Measurements from ENCODE around the gene ZNF432.
A peak's percentile ranks its signal among the peaks of the same experiment; 100 is the strongest.
"Not testable (repeated sequence)": the region's sequence is repeated elsewhere in the genome, so short reads cannot be mapped to it uniquely, and the experiment has no call there.

The ZNF432 gene

DNA sequence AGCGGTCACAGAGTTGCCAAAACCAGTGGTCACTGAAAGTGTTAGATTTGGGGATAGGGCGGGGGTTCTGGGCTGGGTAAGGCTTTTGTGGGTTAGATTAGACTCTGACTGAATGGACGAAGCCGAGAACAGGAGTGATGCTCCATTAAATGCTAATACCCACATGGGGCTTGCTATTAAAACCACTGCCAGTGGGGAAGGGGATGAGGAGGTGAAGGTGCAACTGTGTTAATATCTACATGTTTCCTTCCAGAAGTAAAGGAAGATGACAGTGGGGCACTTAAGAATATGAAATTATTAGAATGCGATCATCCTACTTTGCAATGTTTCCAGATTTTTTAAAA, 19.9 kb downstream of the ZNF432 start:
- intact Hi-C loops (cut with micrococcal nuclease), result loop anchor here (1.0 kb wide), 2 partner anchors 20 to 21 kb away; partner anchors contain the start of gene ZNF615
- Mint-ChIP-seq H3K27me3 (no peaks in the 10 kb centered on the region), H3K4me3 (peak overlapping the region; percentile 98), H3K9me3 (peaks cover 71% of the 10 kb centered on the region), H3K27ac (peak overlapping the region; percentile 100), H3K4me1 (ENCODE audit: low read depth) (peaks cover 27% of the 10 kb centered on the region), H3K36me3 (ENCODE audit: low read depth) (peaks cover 81% of the 10 kb centered on the region)

DNA sequence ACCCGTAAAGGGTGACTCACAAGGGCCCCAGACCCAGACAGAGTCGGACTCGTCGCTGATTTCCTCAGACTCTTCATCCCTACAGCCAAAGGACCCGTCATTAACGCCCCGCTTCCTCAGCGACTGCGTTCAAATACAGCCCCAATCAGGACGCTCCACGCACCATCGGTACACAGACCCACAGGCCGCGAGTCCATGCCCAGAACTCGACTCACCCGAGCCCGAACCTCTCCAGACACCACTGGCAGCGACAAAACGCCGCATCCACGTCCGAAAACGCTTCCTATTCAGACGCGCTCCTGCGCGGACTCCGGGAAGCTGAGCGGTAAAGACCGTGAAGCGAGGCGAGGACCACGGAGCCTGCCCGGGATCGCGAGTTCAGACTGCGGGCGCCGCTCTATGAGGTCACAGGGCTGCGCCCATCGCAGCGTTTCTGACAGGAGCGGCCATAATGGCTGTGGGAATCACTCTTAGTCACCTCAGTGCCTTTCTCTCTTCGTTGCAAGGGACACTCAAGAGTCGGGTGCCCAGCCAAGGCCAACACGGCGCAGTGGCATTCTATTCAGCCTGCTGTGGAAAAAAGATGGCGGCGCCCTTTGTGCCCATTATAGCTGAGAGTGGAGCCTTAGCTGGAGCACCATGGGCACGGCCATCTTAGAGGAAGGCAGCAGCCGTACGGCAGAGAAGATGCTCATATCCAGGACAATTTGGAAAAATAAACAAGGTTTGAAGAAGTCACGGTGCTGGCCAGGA, 20.4 kb downstream of the ZNF432 start, which contains the start of gene ZNF614:
Gene ZNF614 (minus strand): TSS at position 353 of the 753 bp plus-strand sequence. CDS start 2,634 bp downstream, outside the sequence.
- Mint-ChIP-seq H3K36me3 (ENCODE audit: low read depth) (peaks cover 81% of the 10 kb centered on the region), H3K4me1 (ENCODE audit: low read depth) (peaks cover 27% of the 10 kb centered on the region), H3K27me3 (no peaks in the 10 kb centered on the region), H3K27ac (peak within 1 kb of the TSS; percentile 100), H3K4me3 (peak within 1 kb of the TSS; percentile 98), H3K9me3 (peaks cover 71% of the 10 kb centered on the region)
- intact Hi-C loops (cut with micrococcal nuclease), result loop anchor here (1.0 kb wide), 2 partner anchors 20 to 21 kb away; partner anchors contain the start of gene ZNF615

GRCh38 chr19:52026255-52026990, 22.2 kb downstream of the ZNF432 start:
- H3K9me3 Mint-ChIP-seq, result peaks cover 74% of the 10 kb centered on the region
- H3K27me3 Mint-ChIP-seq; H3K4me3 Mint-ChIP-seq; H3K27ac Mint-ChIP-seq; intact Hi-C loops (cut with micrococcal nuclease): not testable (repeated sequence)
- peaks cover 27% of the 10 kb centered on the region for H3K4me1 Mint-ChIP-seq (ENCODE audit: low read depth)
- peaks cover 91% of the 10 kb centered on the region for H3K36me3 Mint-ChIP-seq (ENCODE audit: low read depth)

GRCh38 chr19:52024478-52024877, 24.2 kb downstream of the ZNF432 start:
- peaks cover 27% of the 10 kb centered on the region for H3K4me1 Mint-ChIP-seq (ENCODE audit: low read depth)
- H3K4me3 Mint-ChIP-seq; H3K27me3 Mint-ChIP-seq; intact Hi-C loops (cut with micrococcal nuclease); H3K27ac Mint-ChIP-seq: not testable (repeated sequence)
- peaks cover 74% of the 10 kb centered on the region for H3K9me3 Mint-ChIP-seq
- peaks cover 94% of the 10 kb centered on the region for H3K36me3 Mint-ChIP-seq (ENCODE audit: low read depth)

- Mint-ChIP-seq H3K9me3 (peaks cover 91% of the 10 kb centered on the region), H3K36me3 (ENCODE audit: low read depth) (peaks cover 100% of the 10 kb centered on the region), H3K27me3 (no peaks in the 10 kb centered on the region), H3K4me3 (no peak overlapping the region), H3K4me1 (ENCODE audit: low read depth) (peaks cover 9% of the 10 kb centered on the region), H3K27ac (no peak overlapping the region)
- intact Hi-C loops (cut with micrococcal nuclease), result no loop called here
Observed at GRCh38 chr19:52022193-52022592, 26.4 kb downstream of the ZNF432 start.

- H3K36me3 Mint-ChIP-seq (ENCODE audit: low read depth), result peaks cover 100% of the 10 kb centered on the region
- H3K4me1 Mint-ChIP-seq (ENCODE audit: low read depth), result no peaks in the 10 kb centered on the region
- H3K27me3 Mint-ChIP-seq, result no peaks in the 10 kb centered on the region
- no peak overlapping the region for H3K4me3 Mint-ChIP-seq
- intact Hi-C loops (cut with micrococcal nuclease), result no loop called here
- no peak overlapping the region for H3K27ac Mint-ChIP-seq
- peaks cover 91% of the 10 kb centered on the region for H3K9me3 Mint-ChIP-seq
Observed at GRCh38 chr19:52020506-52020905, 28.1 kb downstream of the ZNF432 start.

DNA sequence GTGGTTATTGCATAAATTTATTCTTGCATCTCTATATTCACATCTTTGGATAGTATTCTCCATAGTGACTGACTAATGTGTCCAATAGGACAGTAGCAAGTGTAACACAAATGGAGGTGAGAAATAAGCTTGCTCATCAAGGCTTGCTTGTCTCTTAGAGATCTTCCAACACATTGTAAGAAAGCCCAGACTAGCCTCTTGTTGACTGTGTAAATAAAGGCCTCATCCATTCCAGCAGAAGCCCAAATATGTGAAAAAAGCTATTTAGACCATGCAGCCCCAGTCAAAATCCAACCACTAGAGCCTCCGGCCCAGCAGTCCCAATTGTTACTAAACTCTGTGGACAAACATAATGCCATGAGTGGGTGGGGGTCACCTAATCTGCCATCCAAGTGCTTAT, 38.0 kb downstream of the ZNF432 start:
- peaks cover 63% of the 10 kb centered on the region for H3K36me3 Mint-ChIP-seq (ENCODE audit: low read depth)
- peaks cover 58% of the 10 kb centered on the region for H3K9me3 Mint-ChIP-seq
- intact Hi-C loops (cut with micrococcal nuclease), result no loop called here
- H3K4me3 Mint-ChIP-seq, result no peak overlapping the region
- peaks cover 15% of the 10 kb centered on the region for H3K4me1 Mint-ChIP-seq (ENCODE audit: low read depth)
- no peaks in the 10 kb centered on the region for H3K27me3 Mint-ChIP-seq
- no peak overlapping the region for H3K27ac Mint-ChIP-seq

DNA sequence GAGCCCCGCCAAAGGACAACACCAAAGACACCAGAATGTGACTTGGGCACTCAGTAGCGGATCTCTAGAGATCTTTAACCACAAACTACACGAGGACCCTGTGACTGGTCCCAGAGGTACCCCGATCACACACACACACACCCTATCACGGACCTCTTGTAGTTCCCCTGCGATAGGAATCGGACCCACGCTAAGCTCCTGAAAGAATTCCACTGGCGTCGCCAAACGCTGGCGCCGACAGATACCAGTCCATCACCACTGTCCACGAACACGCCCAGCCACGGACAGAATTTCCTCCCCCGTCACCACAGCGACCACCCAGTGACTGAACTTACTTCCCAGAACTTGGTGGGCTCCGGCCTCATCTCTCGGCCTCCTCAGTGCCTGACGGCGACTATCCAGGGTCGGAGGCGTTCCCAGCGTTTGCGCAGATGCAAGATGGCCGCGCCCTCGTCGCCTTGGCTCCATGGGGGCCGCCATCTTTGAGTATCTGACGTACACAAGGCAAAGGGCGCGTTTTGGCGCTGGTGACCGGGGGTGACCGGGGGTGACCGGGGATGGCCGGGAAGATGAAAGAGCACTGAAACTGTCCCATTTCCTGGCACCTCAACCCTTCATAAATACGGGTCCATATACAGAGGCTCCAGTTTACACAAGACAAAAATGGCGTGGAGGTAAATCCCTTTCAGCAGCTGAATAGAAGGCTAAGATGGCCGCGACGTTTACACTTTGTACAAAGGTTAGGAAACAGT, 40.7 kb downstream of the ZNF432 start, which contains the start of gene ZNF615:
Gene ZNF615 (minus strand): TSS at position 406 of the 752 bp plus-strand sequence. CDS start 4,500 bp downstream, outside the sequence.
- H3K9me3 Mint-ChIP-seq, result peaks cover 63% of the 10 kb centered on the region
- intact Hi-C loops (cut with micrococcal nuclease), result loop anchor here (1.0 to 5.0 kb wide), 3 partner anchors 20 to 81 kb away; partner anchors contain the start of genes ZNF350, ZNF613 and ZNF614

DNA sequence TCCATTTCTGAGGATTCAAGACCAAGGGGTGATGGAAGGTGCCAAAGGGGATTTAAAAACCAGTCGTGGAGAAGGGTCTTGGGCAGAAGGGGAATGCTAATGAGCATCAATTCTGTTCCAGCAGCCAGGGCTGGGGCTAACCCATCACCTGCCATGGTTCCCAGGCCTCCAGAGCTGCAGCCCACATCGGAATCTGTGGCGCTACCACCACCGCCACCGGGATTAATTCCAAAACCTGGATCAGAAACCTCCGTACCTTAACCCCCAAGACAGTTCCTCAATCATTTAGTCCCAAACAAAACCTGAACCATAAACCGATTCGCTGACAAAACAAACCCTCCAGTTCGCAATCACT, 41.2 kb downstream of the ZNF432 start:
- H3K36me3 Mint-ChIP-seq (ENCODE audit: low read depth), result peaks cover 75% of the 10 kb centered on the region
- H3K4me3 Mint-ChIP-seq, result peak overlapping the region; percentile 93
- peaks cover 15% of the 10 kb centered on the region for H3K4me1 Mint-ChIP-seq (ENCODE audit: low read depth)
- peaks cover 60% of the 10 kb centered on the region for H3K9me3 Mint-ChIP-seq
- H3K27me3 Mint-ChIP-seq, result no peaks in the 10 kb centered on the region
- intact Hi-C loops (cut with micrococcal nuclease), result loop anchor here (5.0 kb wide), 1 partner anchor 80 kb away; the partner anchor contains the start of gene ZNF613
- peak overlapping the region; percentile 92 for H3K27ac Mint-ChIP-seq

More for the DNA sequence above, 40.7 kb downstream of the ZNF432 start, which contains the start of gene ZNF615:
- Mint-ChIP-seq H3K36me3 (ENCODE audit: low read depth) (peaks cover 75% of the 10 kb centered on the region), H3K27ac (peak within 1 kb of the TSS; percentile 92), H3K4me3 (peak within 1 kb of the TSS; percentile 93), H3K4me1 (ENCODE audit: low read depth) (peaks cover 15% of the 10 kb centered on the region), H3K27me3 (no peaks in the 10 kb centered on the region)

DNA sequence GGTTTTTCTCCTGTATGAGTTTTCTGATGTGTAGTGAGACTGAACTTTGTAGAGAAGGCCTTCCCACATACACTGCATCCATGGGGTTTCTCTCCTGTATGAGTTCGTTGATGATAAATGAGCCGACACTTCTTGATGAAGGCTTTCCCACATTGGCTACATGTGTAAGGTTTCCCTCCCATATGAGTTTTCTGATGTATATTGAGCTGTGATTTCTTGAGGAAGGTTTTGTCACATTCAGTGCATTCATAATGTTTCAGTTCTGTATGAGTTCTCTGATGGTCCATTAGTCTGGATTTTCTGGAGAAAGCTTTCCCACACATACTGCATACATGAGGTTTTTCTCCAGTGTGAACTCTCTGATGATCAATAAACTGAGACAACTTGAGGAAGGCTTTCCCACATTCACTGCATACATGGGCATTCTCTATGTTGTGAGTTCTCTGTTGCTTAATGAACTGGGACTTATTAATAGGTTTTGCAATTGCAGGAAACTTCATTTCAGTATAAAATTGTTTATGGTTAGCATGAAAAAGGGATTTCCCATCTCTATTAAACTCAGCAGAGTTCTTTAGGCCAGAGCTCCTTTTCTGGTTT, 54.5 kb downstream of the ZNF432 start:
- intact Hi-C loops (cut with micrococcal nuclease), result no loop called here
- Mint-ChIP-seq H3K36me3 (ENCODE audit: low read depth) (peaks cover 64% of the 10 kb centered on the region), H3K4me3 (no peak overlapping the region), H3K4me1 (ENCODE audit: low read depth) (no peaks in the 10 kb centered on the region), H3K27ac (no peak overlapping the region), H3K27me3 (no peaks in the 10 kb centered on the region), H3K9me3 (peaks cover 96% of the 10 kb centered on the region)

GRCh38 chr19:51993422-51993821, 55.2 kb downstream of the ZNF432 start:
- Mint-ChIP-seq H3K27ac (no peak overlapping the region), H3K36me3 (ENCODE audit: low read depth) (peaks cover 57% of the 10 kb centered on the region), H3K9me3 (peaks cover 96% of the 10 kb centered on the region), H3K27me3 (no peaks in the 10 kb centered on the region), H3K4me1 (ENCODE audit: low read depth) (no peaks in the 10 kb centered on the region), H3K4me3 (no peak overlapping the region)
- intact Hi-C loops (cut with micrococcal nuclease), result no loop called here

- Mint-ChIP-seq H3K4me1 (ENCODE audit: low read depth) (peaks cover under 1% of the 10 kb centered on the region), H3K4me3 (peak within 1 kb of the TSS; percentile 95), H3K9me3 (peaks cover 79% of the 10 kb centered on the region)
Observed at GRCh38 chr19:51986309-51987291, 62.0 kb downstream of the ZNF432 start, which contains the start of gene ZNF350. Gene ZNF350 (minus strand): TSS chr19:51986840. CDS start chr19:51974360, 12,480 bp downstream.

More at GRCh38 chr19:51986309-51987291, 62.0 kb downstream of the ZNF432 start, which contains the start of gene ZNF350:
- intact Hi-C loops (cut with micrococcal nuclease), result loop anchor here (2.0 kb wide), 1 partner anchor 22 kb away; the partner anchor contains the start of gene ZNF615
- peaks cover 52% of the 10 kb centered on the region for H3K36me3 Mint-ChIP-seq (ENCODE audit: low read depth)
- H3K27ac Mint-ChIP-seq, result peak within 1 kb of the TSS; percentile 98
- no peaks in the 10 kb centered on the region for H3K27me3 Mint-ChIP-seq

Data from dendritic cell treated with granulocyte-macrophage colony-stimulating factor and Interleukin-4, amounts not matched to agents 40 ng/mL and 50 ng/mL, for 4 days (primary cell).